Small intestine (tissue), 7 donors: ENCODE measurements around the gene TNFRSF8. TPM values are rescaled to one million over a fixed set of nuclear protein-coding genes. Genes with fewer than 3 reads are reported as not detected.
"Not testable (repeated sequence)": the region's sequence is repeated elsewhere in the genome, so short reads cannot be mapped to it uniquely, and the experiment has no call there.

Source experiments
- DNase-seq, 2 donors: peaks; one replicate each; pipeline versions ENCODE4 v3.0.0 to v3.0.0-alpha.2; 2013
- FAIRE-seq: peaks from 2 replicates; lab custom pipeline; 2012; peaks lifted over from hg19 to GRCh38; lab: Jason Lieb, UNC
- H3K27ac ChIP-seq, 3 donors: one replicate each; pipeline ENCODE4 v1.5.1; 2013; ENCODE audit warnings: low read length in 2 of 3, mild to moderate bottlenecking in 2 of 3, control low read depth in 1 of 3, inconsistent platforms in 1 of 3, low read depth in 1 of 3, moderate library complexity in 1 of 3
- H3K27me3 ChIP-seq, 3 donors: one replicate each; pipeline ENCODE4 v1.6.1; 2013; ENCODE audit warnings: low read length in 3 of 3, inconsistent platforms in 1 of 3; ENCODE audit not compliant: control insufficient read depth in 3 of 3, insufficient read depth in 3 of 3
- H3K36me3 ChIP-seq, 3 donors: one replicate each; pipeline ENCODE4 v1.6.1; 2013; ENCODE audit warnings: low read length in 3 of 3, inconsistent platforms in 1 of 3, low read depth in 1 of 3, mild to moderate bottlenecking in 1 of 3, moderate library complexity in 1 of 3; ENCODE audit not compliant: control insufficient read depth in 3 of 3, insufficient read depth in 2 of 3
- H3K4me1 ChIP-seq, 3 donors: one replicate each; pipeline ENCODE4 v1.6.1; 2013; ENCODE audit warnings: low read length in 2 of 3, inconsistent platforms in 1 of 3, low read depth in 1 of 3, mild to moderate bottlenecking in 1 of 3, moderate library complexity in 1 of 3; ENCODE audit not compliant: control insufficient read depth in 3 of 3, insufficient read depth in 2 of 3
- H3K4me3 ChIP-seq, 3 donors: one replicate each; pipeline ENCODE4 v1.5.1; 2013; ENCODE audit warnings: low read length in 3 of 3, control low read depth in 1 of 3, inconsistent platforms in 1 of 3, low read depth in 1 of 3, mild to moderate bottlenecking in 1 of 3, moderate library complexity in 1 of 3
- H3K9me3 ChIP-seq, 2 donors: one replicate each; pipeline ENCODE4 v1.6.1; 2013; ENCODE audit warnings: low read depth in 1 of 2, low read length in 1 of 2; ENCODE audit not compliant: control insufficient read depth in 2 of 2, insufficient read depth in 1 of 2
- WGBS, 3 donors: extraction: QIAGEN DNeasy Blood & Tissue Kit; methylation state at CpG; one replicate each; pipeline ENCODE4 v1.1.7; 2013; 5-methylcytosine and 5-hydroxymethylcytosine counted together
- polyA plus RNA-seq, 4 donors: library from polyadenylated mRNA; stranded (reverse) in 3 of 4; unstranded in 1 of 4; fragments of 200-250 nt in 3 of 4; fragments of 120-200 nt in 1 of 4; gene quantifications; one replicate each; pipeline versions ENCODE4 v1.2.1 to v1.2.3, GENCODE V29; 2013
- donor health status: healthy with polysubstance abuse.
- donor health status: control.
- donor health status: control.
- donor health status: Bipolar disorder and iron deficiency.
- donor health status: healthy.

Gene TNFRSF8
- polyA plus RNA-seq, 4 donors = 0.10 to 2.1 (median 0.54) TPM; not detected in 1

DNA sequence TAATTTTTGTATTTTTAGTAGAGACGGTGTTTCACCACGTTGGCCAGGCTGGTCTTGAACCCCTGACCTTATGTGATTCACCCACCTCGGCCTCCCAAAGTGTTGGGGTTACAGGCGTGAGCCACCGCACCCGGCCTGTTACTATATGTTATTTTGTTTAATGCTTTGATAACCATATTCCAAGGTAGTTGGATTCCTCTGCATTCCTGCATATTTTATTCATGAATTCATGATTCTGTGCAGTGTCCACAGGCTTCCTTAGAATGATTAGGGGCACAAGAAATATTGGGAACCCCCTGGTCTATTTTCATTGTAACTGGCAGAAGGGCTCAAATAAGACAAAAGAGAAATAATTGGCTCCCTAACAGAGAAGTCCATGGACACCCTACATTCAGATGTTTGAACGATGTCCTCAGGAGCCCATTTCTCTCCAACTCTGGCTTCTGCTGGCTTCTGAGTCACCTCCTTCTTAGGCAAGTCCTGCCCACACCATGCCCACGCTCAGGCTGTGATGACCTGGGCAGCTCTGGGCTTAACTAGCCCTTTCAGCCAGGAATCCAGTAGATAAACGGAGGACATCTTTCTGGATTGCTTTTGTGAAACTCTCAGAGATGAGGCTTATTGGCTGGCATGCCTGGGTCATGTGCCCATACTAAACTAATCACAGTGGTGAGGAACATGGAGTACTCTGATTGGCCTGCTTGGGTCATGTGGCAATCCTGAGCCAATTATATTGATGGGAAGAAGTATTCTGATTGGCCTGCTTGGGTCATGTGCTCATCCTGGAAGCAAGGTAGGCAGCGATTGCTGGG is 32.6 kb downstream of the TNFRSF8 start:
- no peak for FAIRE-seq
- H3K4me1 ChIP-seq = no peaks in the 10 kb centered on the region
- no peaks in the 10 kb centered on the region for H3K27me3 ChIP-seq
- 86 to 92% (median 90%) methylated on average over 10 of the region's 10 CpGs for WGBS, 3 donors
- H3K36me3 ChIP-seq = no peaks in the 10 kb centered on the region
- no peaks in the 10 kb centered on the region for H3K9me3 ChIP-seq
- DNase-seq = no peak
- H3K4me3 ChIP-seq = no peak overlapping the region
- no peak overlapping the region for H3K27ac ChIP-seq

DNA sequence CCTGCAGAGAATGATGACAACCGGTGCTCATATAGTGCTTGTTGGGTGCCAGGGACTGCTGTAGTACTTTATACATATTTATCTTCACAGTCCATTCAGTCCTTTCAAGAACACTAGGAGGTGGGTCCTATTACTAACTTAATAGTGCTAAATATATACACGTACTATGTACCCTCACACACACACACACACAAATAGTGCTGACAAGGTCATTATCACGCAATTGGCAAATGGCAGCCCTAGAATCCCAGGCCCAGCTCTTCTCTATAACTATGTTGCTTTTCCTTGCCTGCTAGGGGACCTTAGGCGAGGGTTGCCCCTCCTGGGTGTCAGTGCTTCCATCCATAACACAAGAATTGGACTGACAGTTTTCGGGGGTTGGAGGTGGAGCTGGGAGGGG is 33.5 kb downstream of the TNFRSF8 start:
- Histone ChIP-seq H3K27ac (no peak overlapping the region), H3K4me1 (no peaks in the 10 kb centered on the region), H3K27me3 (no peaks in the 10 kb centered on the region), H3K9me3 (no peaks in the 10 kb centered on the region), H3K4me3 (no peak overlapping the region), H3K36me3 (no peaks in the 10 kb centered on the region)
- DNase-seq = no peak
- FAIRE-seq = no peak
- WGBS, 3 donors = 89 to 93% (median 93%) methylated on average over 5 of the region's 5 CpGs

- DNase-seq = no peak
- H3K9me3 ChIP-seq = no peaks in the 10 kb centered on the region
- no peaks in the 10 kb centered on the region for H3K27me3 ChIP-seq
- H3K27ac ChIP-seq = no peak overlapping the region
- no peaks in the 10 kb centered on the region for H3K4me1 ChIP-seq
- no peak for FAIRE-seq
- no peaks in the 10 kb centered on the region for H3K36me3 ChIP-seq
- no peak overlapping the region for H3K4me3 ChIP-seq
Measured at GRCh38 chr1:12097321-12097720, 34.2 kb downstream of the TNFRSF8 start.

DNA sequence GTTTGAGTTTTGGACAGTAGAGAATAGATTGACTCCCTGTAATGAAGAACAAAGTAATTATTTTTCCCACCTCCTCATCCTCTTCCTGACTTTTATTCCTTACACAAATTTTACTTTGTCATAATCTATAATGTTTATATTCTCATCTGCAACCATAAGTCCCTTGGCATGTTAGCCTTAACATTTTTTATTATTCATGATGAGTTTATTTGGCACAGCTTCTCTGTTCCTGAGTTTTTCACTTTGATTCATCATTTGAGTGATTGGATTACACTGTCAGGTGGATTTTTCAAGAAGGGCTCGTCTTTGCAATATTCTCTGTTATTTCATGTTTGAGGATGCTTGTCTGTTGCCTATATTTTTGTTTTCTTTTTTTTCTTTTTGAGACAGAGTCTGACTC is 35.7 kb downstream of the TNFRSF8 start:
- Histone ChIP-seq H3K36me3 (no peaks in the 10 kb centered on the region), H3K9me3 (no peaks in the 10 kb centered on the region), H3K27me3 (no peaks in the 10 kb centered on the region), H3K4me3 (no peak overlapping the region), H3K27ac (no peak overlapping the region), H3K4me1 (no peaks in the 10 kb centered on the region)
- 51 to 68% (median 62%) methylated on average over 1 of the region's 1 CpG for WGBS, 3 donors
- no peak for DNase-seq
- FAIRE-seq = no peak

DNA sequence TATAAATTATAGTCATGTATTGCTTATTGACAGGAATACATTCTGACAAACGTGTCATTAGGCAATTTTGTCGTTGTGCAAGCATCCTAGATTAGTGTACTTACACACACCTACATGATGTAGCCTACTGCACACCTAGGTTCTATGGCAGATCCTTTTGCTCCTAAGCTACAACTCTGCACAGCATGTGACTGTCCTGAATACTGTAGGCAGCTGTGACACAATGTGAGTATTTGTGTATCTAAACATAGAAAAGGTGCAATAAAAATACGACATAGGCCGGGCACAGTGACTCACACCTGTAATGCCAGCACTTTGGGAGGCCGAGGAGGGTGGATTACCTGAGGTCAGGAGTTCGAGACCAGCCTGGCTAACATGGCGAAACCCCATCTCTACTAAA is 36.5 kb downstream of the TNFRSF8 start:
- no peak for FAIRE-seq

GRCh38 chr1:12100071-12100470 is 37.0 kb downstream of the TNFRSF8 start:
- Histone ChIP-seq H3K36me3 (no peaks in the 10 kb centered on the region), H3K9me3 (no peaks in the 10 kb centered on the region), H3K27ac (no peak overlapping the region), H3K4me1 (no peaks in the 10 kb centered on the region), H3K4me3 (no peak overlapping the region), H3K27me3 (peaks cover 0 to 3% (median 0%) of the 10 kb centered on the region in 3 donors)
- DNase-seq = no peak
- WGBS, 3 donors = 88 to 92% (median 89%) methylated on average over 6 of the region's 6 CpGs
- no peak for FAIRE-seq

More for the DNA sequence above, 36.5 kb downstream of the TNFRSF8 start:
- no peaks in the 10 kb centered on the region for H3K9me3 ChIP-seq
- H3K27ac ChIP-seq = no peak overlapping the region
- H3K36me3 ChIP-seq = no peaks in the 10 kb centered on the region
- no peak for DNase-seq
- H3K4me3 ChIP-seq = no peak overlapping the region
- H3K4me1 ChIP-seq = no peaks in the 10 kb centered on the region
- WGBS, 3 donors = 37 to 70% (median 49%) methylated on average over 7 of the region's 7 CpGs
- peaks cover 0 to 2% (median 0%) of the 10 kb centered on the region in 3 donors for H3K27me3 ChIP-seq

DNA sequence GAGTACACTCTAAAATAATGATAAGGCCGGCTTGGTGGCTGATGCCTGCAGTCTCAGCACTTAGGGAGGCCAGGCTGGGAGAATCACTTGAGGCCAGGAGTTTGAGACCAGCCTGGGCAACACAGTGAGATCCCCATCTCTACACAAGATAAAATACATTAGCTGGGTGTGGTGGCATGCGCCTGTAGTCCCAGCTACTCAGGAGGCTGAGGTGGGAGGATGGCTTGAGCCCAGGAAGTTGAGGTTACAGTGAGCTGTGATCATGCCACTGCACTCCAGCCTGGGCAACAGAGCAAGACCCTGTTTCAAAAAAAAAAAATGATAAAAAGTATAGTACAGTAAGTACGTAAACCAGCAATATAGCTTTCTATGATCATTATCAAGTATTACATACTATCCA is 38.0 kb downstream of the TNFRSF8 start:
- not testable (repeated sequence) for H3K36me3 ChIP-seq, H3K27me3 ChIP-seq, H3K27ac ChIP-seq, FAIRE-seq, H3K9me3 ChIP-seq, H3K4me3 ChIP-seq, H3K4me1 ChIP-seq, DNase-seq
- whole genome bisulfite sequencing, 3 donors = 92 to 93% (median 92%) methylated on average over 3 of the region's 3 CpGs

DNA sequence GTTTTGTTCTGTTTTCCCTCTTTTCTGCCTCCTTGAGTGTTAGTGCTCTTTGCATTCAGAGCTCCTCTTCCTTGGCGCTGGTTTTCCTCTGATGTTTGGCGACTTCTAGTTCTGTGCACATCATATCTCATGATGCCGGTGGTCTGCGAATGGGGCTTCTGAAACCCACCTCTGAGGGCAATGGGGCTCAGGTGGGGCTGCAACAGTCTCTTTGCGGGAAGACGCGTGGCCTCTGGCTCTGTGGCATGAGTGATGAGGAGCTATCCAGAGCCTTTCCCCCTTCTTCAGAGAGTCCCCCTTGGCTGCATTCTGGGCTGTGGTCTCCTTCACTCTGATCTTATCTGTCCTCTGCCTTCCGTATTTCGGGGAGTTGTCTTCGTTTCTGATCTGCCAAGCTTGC is 39.0 kb downstream of the TNFRSF8 start:
- DNase-seq (no peak), FAIRE-seq (no peak)
- 89 to 93% (median 90%) methylated on average over 10 of the region's 10 CpGs for WGBS, 3 donors
- H3K27me3 ChIP-seq = peaks cover 0 to 3% (median 0%) of the 10 kb centered on the region in 3 donors
- no peak overlapping the region for H3K27ac ChIP-seq
- H3K4me1 ChIP-seq = no peaks in the 10 kb centered on the region
- H3K36me3 ChIP-seq = no peaks in the 10 kb centered on the region
- H3K4me3 ChIP-seq = no peak overlapping the region
- H3K9me3 ChIP-seq = no peaks in the 10 kb centered on the region

DNA sequence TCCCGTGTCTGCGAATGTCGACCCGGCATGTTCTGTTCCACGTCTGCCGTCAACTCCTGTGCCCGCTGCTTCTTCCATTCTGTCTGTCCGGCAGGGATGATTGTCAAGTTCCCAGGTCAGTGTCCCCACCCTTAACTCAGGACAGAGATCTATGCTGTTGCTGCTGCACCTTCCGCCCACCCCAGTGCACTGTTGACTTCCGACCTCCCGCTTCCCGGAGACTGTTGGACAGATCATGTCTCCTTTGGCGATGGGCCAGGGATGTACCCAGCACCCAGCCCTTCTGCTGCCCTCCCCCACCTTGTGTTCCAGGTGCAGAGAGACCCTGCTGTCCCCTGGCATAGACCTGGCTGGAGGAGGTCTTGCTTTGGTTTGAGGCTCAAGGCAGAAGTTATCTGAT is 41.3 kb downstream of the TNFRSF8 start:
- Histone ChIP-seq H3K9me3 (no peaks in the 10 kb centered on the region), H3K4me3 (no peak overlapping the region), H3K27me3 (peaks cover 0 to 3% (median 0%) of the 10 kb centered on the region in 3 donors), H3K27ac (no peak overlapping the region), H3K36me3 (no peaks in the 10 kb centered on the region), H3K4me1 (no peaks in the 10 kb centered on the region)
- 71 to 87% (median 84%) methylated on average over 13 of the region's 13 CpGs for WGBS, 3 donors
- DNase-seq (no peak), FAIRE-seq (no peak)
